K562 (cell line): Measurements from ENCODE around the gene SOWAHD. TPM values are rescaled to one million over a fixed set of nuclear protein-coding genes. Genes with fewer than 3 reads are reported as not detected.
"Not testable (repeated sequence)": the region's sequence is repeated elsewhere in the genome, so short reads cannot be mapped to it uniquely, and the experiment has no call there.

Experiments used
- ATAC-seq: fragments of 200-7000 bp; cut with Tn5 transposase; 3 replicates; pipeline ENCODE4 v1.9.1; 2020; ENCODE audit warnings: moderate library complexity
- BruUV-seq: library from RNA; stranded (reverse); fragments of 400-500 nt; replicated peaks from 2 replicates; lab custom pipeline; 2021; lab: Mats Ljungman, UMichigan
- CTCF ChIA-PET: fragments of 300-600 bp; formaldehyde crosslinking; extraction: SDS; loops from one replicate; lab custom pipeline; 2021; ENCODE audit warnings: low intra/inter-chr PET ratio; lab: Yijun Ruan, JAX
- POLR2A ChIA-PET: fragments of 300-600, 350-650 bp; sonication (Branson Sonifier 250); formaldehyde crosslinking; extraction: SDS; loops from one replicate; lab custom pipeline; 2021; ENCODE audit warnings: antibody characterized with exemption, inconsistent platforms; lab: Yijun Ruan, JAX
- DNase-seq, 4 experiments: peaks; one replicate each; pipeline versions ENCODE4 v3.0.0 to v3.0.0-alpha.2; 2011 to 2018; ENCODE audit warnings: low spot score in 3 of 4, mixed read lengths in 3 of 4; ENCODE audit errors: extremely low read depth in 1 of 4
- FAIRE-seq: peaks from 2 replicates; lab custom pipeline; 2011; peaks lifted over from hg19 to GRCh38; lab: Jason Lieb, UNC
- H2AFZ ChIP-seq: 2 replicates; pipeline ENCODE4 v1.6.0; 2011; ENCODE audit warnings: low read depth, low read length, control low read depth, inconsistent platforms
- H3K27ac ChIP-seq: fragments of 200-600 bp; 3 replicates; pipeline ENCODE4 v1.8.0; 2011; ENCODE audit warnings: low read depth, mild to moderate bottlenecking, control low read depth, inconsistent platforms, low read length, moderate library complexity, mixed read lengths; ENCODE audit errors: extremely low read depth
- H3K27me3 ChIP-seq, 2 experiments: fragments of 300-600 bp in 1 of 2; 2 replicates in 1 of 2; 3 replicates in 1 of 2; pipeline versions ENCODE4 v1.6.0 to v1.8.0; 2011; ENCODE audit warnings: inconsistent platforms in 2 of 2, low read length in 2 of 2, mild to moderate bottlenecking in 1 of 2, mixed read lengths in 1 of 2, moderate library complexity in 1 of 2; ENCODE audit not compliant: control insufficient read depth in 2 of 2, insufficient read depth in 2 of 2
- H3K36me3 ChIP-seq: fragments of 300-600 bp; 3 replicates; pipeline ENCODE4 v1.8.0; 2011; ENCODE audit warnings: mild to moderate bottlenecking, low read length, inconsistent platforms; ENCODE audit not compliant: control insufficient read depth, insufficient read depth
- H3K4me1 ChIP-seq, 2 experiments: fragments of 200-600 bp in 1 of 2; replicated peaks in 1 of 2; 2 replicates in 1 of 2; 3 replicates in 1 of 2; pipeline versions ENCODE4 v1.5.1 to v1.8.0; 2011; ENCODE audit warnings: inconsistent platforms in 2 of 2, low read length in 2 of 2, mild to moderate bottlenecking in 1 of 2, mixed read lengths in 1 of 2, moderate library complexity in 1 of 2; ENCODE audit not compliant: control insufficient read depth in 2 of 2, insufficient read depth in 2 of 2
- H3K4me2 ChIP-seq: 2 replicates; pipeline ENCODE4 v1.6.1; 2011; ENCODE audit warnings: low read length, control low read depth, inconsistent platforms, mixed read lengths; ENCODE audit not compliant: insufficient read depth
- H3K4me3 ChIP-seq: fragments of 200-600 bp; sonication (generic), shearing (Covaris generic); 2 replicates; pipeline ENCODE4 v1.5.1; 2016; ENCODE audit warnings: control low read depth, inconsistent platforms
- H3K79me2 ChIP-seq: fragments of 200-600 bp; 3 replicates; pipeline ENCODE4 v1.8.0; 2011; ENCODE audit warnings: low read length, inconsistent platforms; ENCODE audit not compliant: control insufficient read depth, insufficient read depth
- H3K9ac ChIP-seq, 2 experiments: 2 replicates each; pipeline versions ENCODE4 v1.6.0 to v1.6.1; 2011; ENCODE audit warnings: low read depth in 2 of 2, low read length in 2 of 2, control low read depth in 1 of 2, inconsistent platforms in 1 of 2, mild to moderate bottlenecking in 1 of 2, mixed read lengths in 1 of 2; ENCODE audit not compliant: insufficient read depth in 1 of 2
- H3K9me1 ChIP-seq: one replicate; pipeline ENCODE4 v1.6.0; 2011; ENCODE audit warnings: inconsistent platforms, mild to moderate bottlenecking, low read length, moderate library complexity; ENCODE audit not compliant: control insufficient read depth, insufficient read depth
- H3K9me3 ChIP-seq: replicated peaks from 2 replicates; pipeline ENCODE4 v1.5.1; 2011; ENCODE audit warnings: low read depth, low read length, inconsistent platforms; ENCODE audit not compliant: control insufficient read depth, insufficient read depth
- H4K20me1 ChIP-seq: replicated peaks from 2 replicates; pipeline ENCODE4 v1.6.1; 2011; ENCODE audit warnings: low read length, inconsistent platforms, mixed read lengths; ENCODE audit not compliant: control insufficient read depth, insufficient read depth
- ARID1B ChIP-seq: fragments of 450-650 bp; IDR thresholded peaks from 2 replicates; pipeline ENCODE4 v1.6.1; 2016; ENCODE audit warnings: antibody characterized with exemption, mild to moderate bottlenecking, inconsistent platforms
- ATF3 ChIP-seq, 2 experiments: fragments of 450-650 bp in 1 of 2; sonication (generic) in 1 of 2; formaldehyde crosslinking in 1 of 2; IDR thresholded peaks in 1 of 2; conservative IDR thresholded peaks in 1 of 2; 2 replicates each; pipeline versions ENCODE4 v1.6.1 to v1.8.1; 2016 to 2023; ENCODE audit warnings: mild to moderate bottlenecking in 2 of 2, moderate library complexity in 2 of 2, inconsistent platforms in 1 of 2, missing genetic modification reagents in 1 of 2
- BRD9 ChIP-seq: fragments of 450-650 bp; IDR thresholded peaks from 2 replicates; pipeline ENCODE4 v1.6.1; 2018; ENCODE audit warnings: low read depth; ENCODE audit not compliant: partially characterized antibody
- CBFA2T2 ChIP-seq: fragments of 450-650 bp; conservative IDR thresholded peaks from 2 replicates; pipeline ENCODE4 v1.6.1; 2017; ENCODE audit warnings: mild to moderate bottlenecking
- CBFA2T3 ChIP-seq: fragments of 450-650 bp; IDR thresholded peaks from 2 replicates; pipeline ENCODE4 v1.6.1; 2017
- DPF2 ChIP-seq: fragments of 450-650 bp; IDR thresholded peaks from 2 replicates; pipeline ENCODE4 v1.6.1; 2016
- EGR1 ChIP-seq: fragments of 450-650 bp; conservative IDR thresholded peaks from 2 replicates; pipeline ENCODE4 v1.6.1; 2017; ENCODE audit warnings: mild to moderate bottlenecking
- FOSL1 ChIP-seq: fragments of 200-800 bp; sonication (Bioruptor generic); conservative IDR thresholded peaks from 2 replicates; pipeline ENCODE4 v1.6.1; 2016; ENCODE audit warnings: missing genetic modification characterization, missing compliant biosample characterization
- JUND ChIP-seq, 2 experiments: IDR thresholded peaks; 2 replicates in 1 of 2; 3 replicates in 1 of 2; pipeline ENCODE4 v1.6.1; 2011; ENCODE audit warnings: borderline replicate concordance in 2 of 2, low read depth in 2 of 2, low read length in 2 of 2, improper control_type of control experiment in 1 of 2, missing biosample characterization in 1 of 2, missing genetic modification characterization in 1 of 2, missing genetic modification reagents in 1 of 2
- MYC ChIP-seq, 2 experiments: fragments of 250-450 bp in 1 of 2; sonication (Bioruptor Pico) in 1 of 2; IDR thresholded peaks; 2 replicates each; pipeline versions ENCODE4 v1.5.1 to v1.6.1; 2012 to 2021; ENCODE audit warnings: low read depth in 2 of 2, borderline replicate concordance in 1 of 2, improper control_type of control experiment in 1 of 2, low read length in 1 of 2, mild to moderate bottlenecking in 1 of 2, moderate library complexity in 1 of 2
- NCOR1 ChIP-seq: fragments of 450-650 bp; IDR thresholded peaks from 2 replicates; pipeline ENCODE4 v1.6.1; 2016; ENCODE audit warnings: mild to moderate bottlenecking, moderate library complexity
- RBBP5 ChIP-seq: fragments of 200-600 bp; sonication (generic); IDR thresholded peaks from 2 replicates; pipeline ENCODE4 v1.6.1; 2012; ENCODE audit warnings: borderline replicate concordance, mild to moderate bottlenecking, low read length, control low read depth, inconsistent platforms; ENCODE audit not compliant: insufficient read depth, poor library complexity, severe bottlenecking
- SMARCA4 ChIP-seq: fragments of 450-650 bp; IDR thresholded peaks from 2 replicates; pipeline ENCODE4 v1.6.1; 2016
- SMARCE1 ChIP-seq: fragments of 450-650 bp; IDR thresholded peaks from 2 replicates; pipeline ENCODE4 v1.7.1; 2016; ENCODE audit warnings: mild to moderate bottlenecking
- TCF3 ChIP-seq: sonication (generic); formaldehyde crosslinking; IDR thresholded peaks from 2 replicates; pipeline ENCODE4 v1.4.0; 2020; ENCODE audit warnings: mild to moderate bottlenecking, missing genetic modification reagents
- WGBS: fragments of 100-300 bp; shearing (Covaris generic); methylation state at CpG from one replicate; pipeline ENCODE4 v1.1.6; 2016; ENCODE audit warnings: low coverage, mixed read lengths; ENCODE audit not compliant: insufficient coverage; ENCODE audit errors: missing lambda C conversion rate; 5-methylcytosine and 5-hydroxymethylcytosine counted together
- in situ Hi-C: fragments of 300-500 bp; cut with MboI; formaldehyde crosslinking; loops from 4 replicates; pipeline ENCODE4 v1.15.0; 2018; ENCODE audit warnings: inconsistent platforms, mixed read lengths
- intact Hi-C: fragments of 100-400 bp; cut with micrococcal nuclease; formaldehyde crosslinking; loops from 2 replicates; pipeline ENCODE4 v1.14.2; 2022
- polyA plus RNA-seq, 8 experiments: library from polyadenylated mRNA; depleted of rRNA in 4 of 8; stranded (reverse) in 5 of 8; unstranded in 3 of 8; fragments of >200 nt; fragmentation: Nextera tagmentation in 2 of 8; fragmentation: Illumina TruSeq in 1 of 8; extraction: Ambion mirVana in 2 of 8; extraction: Trizol in 1 of 8; gene quantifications; 2 replicates each; pipeline versions ENCODE4 v1.2.1 to v1.2.3, GENCODE V29; 2011 to 2014; ENCODE audit warnings: inconsistent platforms in 1 of 8, missing spikeins in 1 of 8
- total RNA-seq, 7 experiments: library from RNA; depleted of rRNA in 6 of 7; stranded (reverse); fragments of >200 nt in 6 of 7; fragmentation: Illumina TruSeq in 2 of 7; extraction: Trizol in 2 of 7; gene quantifications; 2 replicates each; pipeline versions ENCODE4 v1.2.1 to v1.2.3, GENCODE V29; 2011 to 2021; ENCODE audit warnings: low replicate concordance in 1 of 7

SOWAHD gene
- total and polyA plus RNA-seq, 9 of the 15 experiments (the other 6 are each of a cell fraction or from before 2014, with no cell fraction given), result 0.13 to 0.29 TPM; not detected in 7

- Histone ChIP-seq H3K9me1 (no peaks in the 10 kb centered on the region), H3K27ac (no peak overlapping the region), H2AFZ (no peak overlapping the region), H3K27me3 (no peaks in the 10 kb centered on the region), H3K4me2 (no peak overlapping the region), H4K20me1 (no peaks in the 10 kb centered on the region), H3K9me3 (no peaks in the 10 kb centered on the region), H3K9ac (no peak overlapping the region), H3K79me2 (no peaks in the 10 kb centered on the region), H3K36me3 (no peaks in the 10 kb centered on the region), H3K4me3 (no peak overlapping the region), H3K4me1 (peaks cover 0 to 3% of the 10 kb centered on the region in 2 experiments; a peak in 2 of 5 replicates)
- in situ Hi-C loops (no loop called here), intact Hi-C loops (no loop called here)
- FAIRE-seq, result peak; percentile 55
- ChIA-PET CTCF (no interaction called here), POLR2A (interaction anchor here (1.0 kb wide), 1 partner anchor 46 kb away, joined by 4 read pairs; the partner anchor contains the start of gene RPL39)
- TF ChIP-seq TCF3 (CRISPR knock-in tag) (peak; percentile 39; the same call in 1 of the 2 replicates), SMARCE1 (peak; percentile 64; the same call in 1 of the 2 replicates), BRD9 (no peak), DPF2 (peak; percentile 70), CBFA2T2 (peak; percentile 59), ATF3 (IDR thresholded peaks at IDR 0.05) (peak; percentile 48), ATF3 (CRISPR knock-in tag; conservative IDR thresholded peaks at IDR 0.05) (no peak), JUND (IDR thresholded peaks at IDR 0.05; ENCODE audit: borderline replicate concordance, low read depth, low read length) (peak; percentile 51), JUND (tag; IDR thresholded peaks at IDR 0.05; ENCODE audit: borderline replicate concordance, low read depth, low read length) (no peak; the same call in 2 of the 3 replicates), RBBP5 (no peak), SMARCA4 (peak; percentile 69), EGR1 (peak; percentile 37), MYC (IDR thresholded peaks at IDR 0.05; ENCODE audit: low read depth, low read length) (no peak), MYC (CRISPR knock-in tag; IDR thresholded peaks at IDR 0.05; ENCODE audit: borderline replicate concordance, low read depth) (no peak), FOSL1 (tag) (peak; percentile 41; the same call in 1 of the 2 replicates), CBFA2T3 (peak; percentile 75), ARID1B (peak; percentile 79), NCOR1 (peak; percentile 13; the same call in 1 of the 2 replicates)
- peak in 1 of 4 experiments; percentile 37 for DNase-seq
- no TSS peak for BruUV-seq
- 2% methylated on average over 4 of the region's 4 CpGs for WGBS
- peak; percentile 59; the same call in 2 of the 3 replicates for ATAC-seq
Observed at GRCh38 chrX:119745283-119745848, 13.0 kb upstream of the SOWAHD start.

- BruUV-seq, H3K9ac ChIP-seq, FAIRE-seq, H3K36me3 ChIP-seq, DNase-seq, H3K4me1 ChIP-seq, H2AFZ ChIP-seq, H3K4me2 ChIP-seq, H3K79me2 ChIP-seq, H3K9me3 ChIP-seq, H3K27ac ChIP-seq, ATAC-seq, H3K4me3 ChIP-seq, H4K20me1 ChIP-seq, H3K9me1 ChIP-seq, CTCF ChIA-PET, in situ Hi-C loops, intact Hi-C loops, H3K27me3 ChIP-seq: not testable (repeated sequence)
- POLR2A ChIA-PET, result interaction anchor here (1.7 kb wide), 1 partner anchor 8 kb away, joined by 5 read pairs; the partner anchor contains the start of gene SOWAHD
- 22% methylated on average over 1 of the region's 9 CpGs for WGBS
Observed at GRCh38 chrX:119750131-119750530, 8.3 kb upstream of the SOWAHD start.
